Liver (tissue), 9 donors: Measurements from ENCODE around the gene ZNF438. TPM values are rescaled to one million over a fixed set of nuclear protein-coding genes. Genes with fewer than 3 reads are reported as not detected.

Source experiments
- DNase-seq: peaks from one replicate; pipeline ENCODE4 v3.0.0-alpha.2; 2017; ENCODE audit warnings: low spot score
- H3K27ac ChIP-seq, 2 donors: one replicate each; pipeline ENCODE4 v1.7.0; 2013; ENCODE audit warnings: inconsistent platforms in 2 of 2, low read length in 2 of 2, control low read depth in 1 of 2, low read depth in 1 of 2, mild to moderate bottlenecking in 1 of 2
- H3K27me3 ChIP-seq, 4 donors: one replicate each; pipeline versions ENCODE4 v1.6.1 to v1.7.0; 2013; ENCODE audit warnings: low read length in 3 of 4, inconsistent platforms in 1 of 4, mild to moderate bottlenecking in 1 of 4, moderate library complexity in 1 of 4; ENCODE audit not compliant: control insufficient read depth in 4 of 4, insufficient read depth in 4 of 4
- H3K36me3 ChIP-seq, 4 donors: one replicate each; pipeline versions ENCODE4 v1.6.1 to v1.7.0; 2013; ENCODE audit warnings: low read length in 3 of 4, mild to moderate bottlenecking in 3 of 4, low read depth in 1 of 4, moderate library complexity in 1 of 4; ENCODE audit not compliant: control insufficient read depth in 4 of 4, insufficient read depth in 3 of 4
- H3K4me1 ChIP-seq, 4 donors: one replicate each; pipeline versions ENCODE4 v1.6.1 to v1.7.0; 2013; ENCODE audit warnings: low read length in 3 of 4, mild to moderate bottlenecking in 3 of 4, moderate library complexity in 1 of 4; ENCODE audit not compliant: control insufficient read depth in 4 of 4, insufficient read depth in 4 of 4
- H3K4me3 ChIP-seq, 3 donors: one replicate each; pipeline versions ENCODE4 v1.6.1 to v1.7.0; 2013; ENCODE audit warnings: low read length in 3 of 3, control low read depth in 1 of 3, low read depth in 1 of 3, mild to moderate bottlenecking in 1 of 3
- H3K9ac ChIP-seq, 2 donors: one replicate each; pipeline ENCODE4 v1.7.0; 2013; ENCODE audit warnings: low read length in 2 of 2, mild to moderate bottlenecking in 2 of 2, moderate library complexity in 2 of 2, control low read depth in 1 of 2, low read depth in 1 of 2
- H3K9me3 ChIP-seq, 4 donors: one replicate each; pipeline versions ENCODE4 v1.6.1 to v1.7.0; 2013; ENCODE audit warnings: low read length in 3 of 4; ENCODE audit not compliant: control insufficient read depth in 4 of 4
- ATF3 ChIP-seq: IDR thresholded peaks from 2 replicates; pipeline ENCODE4 v1.6.1; 2016; ENCODE audit warnings: antibody characterized with exemption
- CTCF ChIP-seq: fragments of 150-350 bp; IDR thresholded peaks from 2 replicates; pipeline ENCODE4 v1.5.1; 2017; ENCODE audit warnings: improper control_type of control experiment, low read depth, low read length; ENCODE audit not compliant: missing input control
- EGR1 ChIP-seq, 2 donors: IDR thresholded peaks; 2 replicates each; pipeline ENCODE4 v1.6.1; 2016 to 2018; ENCODE audit warnings: antibody characterized with exemption in 2 of 2, low read depth in 2 of 2
- FOXA1 ChIP-seq: IDR thresholded peaks from 2 replicates; pipeline ENCODE4 v1.6.1; 2016; ENCODE audit warnings: antibody characterized with exemption
- FOXA2 ChIP-seq: IDR thresholded peaks from 2 replicates; pipeline ENCODE4 v1.6.1; 2016; ENCODE audit warnings: antibody characterized with exemption
- GABPA ChIP-seq, 2 donors: IDR thresholded peaks in 1 of 2; conservative IDR thresholded peaks in 1 of 2; 2 replicates each; pipeline ENCODE4 v1.6.1; 2016; ENCODE audit warnings: antibody characterized with exemption in 2 of 2, mild to moderate bottlenecking in 1 of 2, moderate library complexity in 1 of 2
- HNF4A ChIP-seq, 2 donors: conservative IDR thresholded peaks; 2 replicates each; pipeline ENCODE4 v1.6.1; 2016; ENCODE audit warnings: antibody characterized with exemption in 2 of 2, mild to moderate bottlenecking in 2 of 2
- HNF4G ChIP-seq: IDR thresholded peaks from 2 replicates; pipeline ENCODE4 v1.6.1; 2016; ENCODE audit warnings: antibody characterized with exemption
- JUND ChIP-seq, 2 donors: IDR thresholded peaks; 2 replicates each; pipeline ENCODE4 v1.6.1; 2016; ENCODE audit warnings: antibody characterized with exemption in 2 of 2
- MAX ChIP-seq: IDR thresholded peaks from 2 replicates; pipeline ENCODE4 v1.6.1; 2016; ENCODE audit warnings: antibody characterized with exemption
- NR2F2 ChIP-seq: IDR thresholded peaks from 2 replicates; pipeline ENCODE4 v1.6.1; 2016; ENCODE audit warnings: antibody characterized with exemption
- RAD21 ChIP-seq, 2 donors: IDR thresholded peaks; 2 replicates each; pipeline ENCODE4 v1.6.1; 2016; ENCODE audit warnings: antibody characterized with exemption in 2 of 2, mild to moderate bottlenecking in 2 of 2
- REST ChIP-seq: IDR thresholded peaks from 2 replicates; pipeline ENCODE4 v1.6.1; 2016; ENCODE audit warnings: antibody characterized with exemption, mild to moderate bottlenecking
- RXRA ChIP-seq, 2 donors: IDR thresholded peaks; 2 replicates each; pipeline ENCODE4 v1.6.1; 2017 to 2018; ENCODE audit warnings: antibody characterized with exemption in 2 of 2, mild to moderate bottlenecking in 1 of 2
- SP1 ChIP-seq: IDR thresholded peaks from 2 replicates; pipeline ENCODE4 v1.6.1; 2018; ENCODE audit warnings: antibody characterized with exemption, mild to moderate bottlenecking
- TAF1 ChIP-seq: conservative IDR thresholded peaks from 2 replicates; pipeline ENCODE4 v1.6.1; 2016; ENCODE audit warnings: antibody characterized with exemption, mild to moderate bottlenecking
- YY1 ChIP-seq: IDR thresholded peaks from 2 replicates; pipeline ENCODE4 v1.6.1; 2016; ENCODE audit warnings: antibody characterized with exemption, mild to moderate bottlenecking
- WGBS: extraction: QIAGEN DNeasy Blood & Tissue Kit; methylation state at CpG from one replicate; pipeline ENCODE4 v1.1.7; 2013; 5-methylcytosine and 5-hydroxymethylcytosine counted together
- polyA plus RNA-seq, 2 donors: library from polyadenylated mRNA; stranded (reverse) in 1 of 2; unstranded in 1 of 2; fragments of 200-250 nt in 1 of 2; fragments of >200 nt in 1 of 2; fragmentation: Nextera tagmentation in 1 of 2; extraction: Ambion mirVana in 1 of 2; gene quantifications; one replicate each; pipeline versions ENCODE4 v1.2.1 to v1.2.3, GENCODE V29; 2013 to 2015
- total RNA-seq, 2 donors: library from RNA; depleted of rRNA; stranded (reverse); fragments of >200 nt; gene quantifications; one replicate each; pipeline ENCODE4 v1.2.3, GENCODE V29; 2014
- TF ChIP-seq, protein P1 (sequence below): IDR thresholded peaks from 2 replicates; pipeline ENCODE4 v1.6.1; 2016; ENCODE audit warnings: antibody characterized with exemption
- donor health status: healthy.
- donor health status: healthy.
- donor health status: healthy.
- donor health status: healthy.
- donor health status: healthy.

ZNF438 gene
- total and polyA plus RNA-seq, 4 donors = 1.9 to 2.9 (median 2.2) TPM

- Histone ChIP-seq H3K4me3 (no peak overlapping the region), H3K9me3 (no peaks in the 10 kb centered on the region), H3K4me1 (peaks cover 0 to 5% (median 0%) of the 10 kb centered on the region in 4 donors), H3K9ac (no peak overlapping the region), H3K36me3 (no peaks in the 10 kb centered on the region), H3K27ac (no peak overlapping the region), H3K27me3 (no peaks in the 10 kb centered on the region)
- WGBS = 86% methylated on average over 17 of the region's 17 CpGs
- TF ChIP-seq HNF4A (conservative IDR thresholded peaks at IDR 0.05) (no peak), YY1 (no peak), EGR1 (IDR thresholded peaks at IDR 0.05; ENCODE audit: low read depth in 2 of 2) (no peak), SP1 (no peak)
- no peak for DNase-seq
Observed at GRCh38 chr10:30821994-30822692, 209.5 kb downstream of the ZNF438 start.

DNA sequence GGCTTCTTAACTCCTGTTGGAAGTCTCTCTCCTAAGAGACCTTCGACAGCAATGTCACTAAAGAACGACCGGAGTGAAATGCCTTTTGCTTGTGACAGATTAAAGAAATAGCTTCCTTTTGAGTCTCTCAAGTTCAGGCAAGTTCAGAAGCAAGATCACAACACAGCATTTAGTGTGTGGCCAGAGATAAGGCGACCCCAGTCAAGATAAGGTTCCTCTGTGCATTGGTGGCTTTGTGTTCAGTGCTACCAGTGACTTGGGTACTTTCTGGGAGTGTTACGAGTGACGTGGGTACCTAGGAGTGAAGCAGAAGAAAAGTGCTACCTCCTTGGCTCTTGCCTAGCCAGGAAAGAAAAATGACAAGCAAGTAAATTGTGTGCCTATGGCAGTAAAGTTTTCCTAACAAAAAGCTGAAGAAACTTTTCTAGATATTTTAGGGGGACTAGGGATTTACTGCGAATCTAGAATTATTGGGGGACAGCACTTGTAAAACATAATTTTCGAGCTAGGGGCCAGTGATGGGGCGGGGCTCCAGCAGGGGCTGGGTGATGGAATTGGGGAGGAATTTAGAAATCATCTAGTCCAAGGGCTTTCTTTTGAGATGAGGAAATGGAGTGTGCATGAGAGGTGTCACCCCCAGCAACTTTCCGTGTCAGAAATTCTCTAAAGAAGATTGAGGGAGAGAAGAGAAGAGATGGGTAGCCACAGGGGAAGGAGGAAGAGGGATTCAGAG is 210.2 kb downstream of the ZNF438 start:
- Histone ChIP-seq H3K9ac (no peak overlapping the region), H3K4me3 (no peak overlapping the region), H3K27ac (peak overlapping the region in 1 of 2 donors; percentile 14), H3K9me3 (no peaks in the 10 kb centered on the region), H3K36me3 (no peaks in the 10 kb centered on the region), H3K4me1 (peaks cover 0 to 5% (median 0%) of the 10 kb centered on the region in 4 donors), H3K27me3 (no peaks in the 10 kb centered on the region)
- TF ChIP-seq SP1 = no peak
- TF ChIP-seq NR2F2 = peak; percentile 62
- DNase-seq = no peak
- whole genome bisulfite sequencing = 62% methylated on average over 10 of the region's 10 CpGs

DNA sequence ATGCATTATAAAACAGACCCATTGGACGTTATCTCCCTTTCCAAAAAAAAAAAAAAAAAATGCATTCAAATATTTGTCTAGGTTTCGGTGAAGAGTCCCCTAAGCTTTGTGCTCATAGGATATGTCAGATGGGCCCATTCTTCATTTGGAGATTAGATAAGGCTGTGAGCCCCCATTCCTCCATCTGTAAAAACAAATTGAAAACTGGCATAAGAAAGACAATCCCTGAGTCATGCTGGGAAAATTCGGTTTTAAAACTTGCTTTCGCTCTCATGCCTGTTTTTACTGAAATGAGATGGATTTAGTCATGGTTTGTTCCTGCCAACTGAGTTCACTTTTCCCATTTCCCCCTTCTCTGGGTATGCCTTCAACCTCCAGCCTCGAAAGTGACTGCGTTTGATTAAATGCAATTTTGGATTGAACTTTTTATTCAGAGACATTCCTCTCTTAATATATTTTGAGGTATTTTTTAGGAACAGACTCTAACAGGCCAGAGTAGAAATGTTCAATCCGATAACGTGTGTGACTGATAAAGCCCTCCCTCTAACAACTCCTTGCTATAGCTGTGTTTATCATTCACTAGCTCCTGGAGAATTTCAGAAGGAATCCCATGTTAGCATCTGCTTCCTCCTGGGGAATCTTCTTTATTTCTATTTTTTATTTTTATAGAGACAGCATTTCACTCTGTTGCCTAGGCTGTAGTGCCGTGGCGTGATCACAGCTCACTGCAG is 211.2 kb downstream of the ZNF438 start:
- peaks cover 0 to 5% (median 0%) of the 10 kb centered on the region in 4 donors for H3K4me1 ChIP-seq
- H3K9ac ChIP-seq = no peak overlapping the region
- no peaks in the 10 kb centered on the region for H3K27me3 ChIP-seq
- peak overlapping the region; percentile 11 to 14 for H3K27ac ChIP-seq
- no peaks in the 10 kb centered on the region for H3K9me3 ChIP-seq
- 62% methylated on average over 10 of the region's 10 CpGs for WGBS
- no peak for TF ChIP-seq ATF3
- TF ChIP-seq, protein P1, sequence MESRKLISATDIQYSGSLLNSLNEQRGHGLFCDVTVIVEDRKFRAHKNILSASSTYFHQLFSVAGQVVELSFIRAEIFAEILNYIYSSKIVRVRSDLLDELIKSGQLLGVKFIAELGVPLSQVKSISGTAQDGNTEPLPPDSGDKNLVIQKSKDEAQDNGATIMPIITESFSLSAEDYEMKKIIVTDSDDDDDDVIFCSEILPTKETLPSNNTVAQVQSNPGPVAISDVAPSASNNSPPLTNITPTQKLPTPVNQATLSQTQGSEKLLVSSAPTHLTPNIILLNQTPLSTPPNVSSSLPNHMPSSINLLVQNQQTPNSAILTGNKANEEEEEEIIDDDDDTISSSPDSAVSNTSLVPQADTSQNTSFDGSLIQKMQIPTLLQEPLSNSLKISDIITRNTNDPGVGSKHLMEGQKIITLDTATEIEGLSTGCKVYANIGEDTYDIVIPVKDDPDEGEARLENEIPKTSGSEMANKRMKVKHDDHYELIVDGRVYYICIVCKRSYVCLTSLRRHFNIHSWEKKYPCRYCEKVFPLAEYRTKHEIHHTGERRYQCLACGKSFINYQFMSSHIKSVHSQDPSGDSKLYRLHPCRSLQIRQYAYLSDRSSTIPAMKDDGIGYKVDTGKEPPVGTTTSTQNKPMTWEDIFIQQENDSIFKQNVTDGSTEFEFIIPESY = no peak
- no peak for TF ChIP-seq REST
- TF ChIP-seq FOXA2 = no peak
- TF ChIP-seq CTCF = no peak
- TF ChIP-seq FOXA1 = no peak
- no peak for TF ChIP-seq EGR1 (IDR thresholded peaks at IDR 0.05; ENCODE audit: low read depth in 2 of 2)
- no peak for TF ChIP-seq SP1
- TF ChIP-seq RAD21 (IDR thresholded peaks at IDR 0.05) = no peak
- TF ChIP-seq NR2F2 = no peak
- TF ChIP-seq JUND (IDR thresholded peaks at IDR 0.05) = no peak
- no peak for TF ChIP-seq RXRA (IDR thresholded peaks at IDR 0.05)
- no peak for TF ChIP-seq MAX
- TF ChIP-seq HNF4A (conservative IDR thresholded peaks at IDR 0.05) = no peak
- no peak for TF ChIP-seq HNF4G
- no peak for TF ChIP-seq YY1
- TF ChIP-seq TAF1 = no peak
- no peak for TF ChIP-seq GABPA (IDR thresholded peaks at IDR 0.05 in 1 of 2, conservative IDR thresholded peaks at IDR 0.05 in 1 of 2)
- no peaks in the 10 kb centered on the region for H3K36me3 ChIP-seq
- H3K4me3 ChIP-seq = no peak overlapping the region
- no peak for DNase-seq
